Uterus (tissue), 2 donors: Measurements from ENCODE around the gene AP1G1.

ENCODE experiments used
- CTCF ChIP-seq, 4 experiments: fragments of 200-600 bp in 2 of 4; fragments of 450-650 bp in 2 of 4; sonication (generic) in 2 of 4; IDR thresholded peaks; one replicate each; pipeline ENCODE4 v1.5.1; 2016 to 2019; ENCODE audit warnings: antibody characterized with exemption in 4 of 4, mild to moderate bottlenecking in 2 of 4, moderate library complexity in 1 of 4
- POLR2A ChIP-seq, 2 donors: fragments of 450-650 bp; IDR thresholded peaks; one replicate each; pipeline ENCODE4 v1.6.1; 2016; ENCODE audit warnings: antibody characterized with exemption in 2 of 2, mild to moderate bottlenecking in 1 of 2, moderate library complexity in 1 of 2

GRCh38 chr16:71775949-71776348 lies 32.7 kb downstream of the AP1G1 start:
- TF ChIP-seq CTCF (IDR thresholded peaks at IDR 0.05) = no peak
- no peak for TF ChIP-seq POLR2A (IDR thresholded peaks at IDR 0.05)
